ENCODE measurements around the gene SETD1B.
A peak's percentile ranks its signal among the peaks of the same experiment; 100 is the strongest.
"Not testable (repeated sequence)": the region's sequence is repeated elsewhere in the genome, so short reads cannot be mapped to it uniquely, and the experiment has no call there.

The SETD1B gene

GRCh38 chr12:121860699-121861098 is 56.9 kb downstream of the SETD1B start:
- DNase-seq, result not testable (repeated sequence)

GRCh38 chr12:121861636-121862254 is 57.9 kb downstream of the SETD1B start:
- DNase-seq, result no peak

GRCh38 chr12:121866331-121866730 is 62.5 kb downstream of the SETD1B start:
- no peak for DNase-seq

GRCh38 chr12:121869229-121869628 is 65.4 kb downstream of the SETD1B start:
- not testable (repeated sequence) for DNase-seq

GRCh38 chr12:121871467-121871866 is 67.7 kb downstream of the SETD1B start:
- no peak for DNase-seq

- peak; percentile 46 for DNase-seq
Observed at GRCh38 chr12:121872546-121873215, 68.9 kb downstream of the SETD1B start.

- no peak for DNase-seq
Observed at GRCh38 chr12:121873216-121873569, 69.4 kb downstream of the SETD1B start.

- no peak for DNase-seq
Observed at GRCh38 chr12:121874071-121874470, 70.3 kb downstream of the SETD1B start.

GRCh38 chr12:121875582-121875981 is 71.8 kb downstream of the SETD1B start:
- DNase-seq, result no peak

- not testable (repeated sequence) for DNase-seq
Observed at GRCh38 chr12:121876080-121876447, 72.3 kb downstream of the SETD1B start.

Measured in stimulated activated CD4-positive, alpha-beta T cell treated with anti-CD3 and anti-CD28 coated beads, Interleukin-1b, Interleukin-23, amount 100 ng/mL, for 48 hours (primary cell).